PC-3 (cell line): ENCODE measurements around the gene THBS3.

ENCODE experiments used
- EZH2 ChIP-seq: fragments of 300-600 bp; sonication (generic); IDR thresholded peaks from one replicate; pipeline ENCODE4 v1.6.1; 2017; ENCODE audit warnings: antibody characterized with exemption, mild to moderate bottlenecking, low read length; ENCODE audit not compliant: unreplicated experiment
- TF ChIP-seq, protein P1 (sequence below): fragments of 300-600 bp; sonication (generic); conservative IDR thresholded peaks from 2 replicates; pipeline ENCODE4 v1.5.1; 2017; ENCODE audit warnings: antibody characterized with exemption, low read depth, mild to moderate bottlenecking, low read length

DNA sequence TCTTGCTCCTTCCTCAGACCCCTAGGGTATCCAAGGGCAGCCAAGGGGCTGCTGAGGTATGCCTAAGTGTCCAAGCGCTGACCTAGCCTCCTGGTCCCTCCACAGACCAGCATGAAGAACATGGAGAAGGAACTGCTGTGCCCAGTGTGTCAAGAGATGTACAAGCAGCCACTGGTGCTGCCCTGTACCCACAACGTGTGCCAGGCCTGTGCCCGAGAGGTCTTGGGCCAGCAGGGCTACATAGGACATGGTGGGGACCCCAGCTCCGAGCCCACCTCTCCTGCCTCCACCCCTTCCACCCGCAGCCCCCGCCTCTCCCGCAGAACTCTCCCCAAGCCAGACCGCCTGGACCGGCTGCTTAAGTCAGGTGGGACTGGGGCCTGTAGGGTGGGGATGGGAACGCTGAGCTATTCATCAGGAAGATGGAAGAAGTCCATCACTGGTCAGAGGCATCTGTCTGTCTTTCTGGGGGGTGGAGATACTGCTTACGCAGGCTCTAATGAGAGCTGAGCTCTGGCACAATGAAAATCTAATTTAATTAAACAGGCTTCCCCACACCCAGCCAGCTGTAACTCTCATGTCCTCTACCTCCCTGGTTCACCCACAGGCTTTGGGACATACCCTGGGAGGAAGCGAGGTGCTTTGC lies 32.3 kb downstream of the THBS3 start:
- TF ChIP-seq EZH2 = no peak
- TF ChIP-seq, protein P1, sequence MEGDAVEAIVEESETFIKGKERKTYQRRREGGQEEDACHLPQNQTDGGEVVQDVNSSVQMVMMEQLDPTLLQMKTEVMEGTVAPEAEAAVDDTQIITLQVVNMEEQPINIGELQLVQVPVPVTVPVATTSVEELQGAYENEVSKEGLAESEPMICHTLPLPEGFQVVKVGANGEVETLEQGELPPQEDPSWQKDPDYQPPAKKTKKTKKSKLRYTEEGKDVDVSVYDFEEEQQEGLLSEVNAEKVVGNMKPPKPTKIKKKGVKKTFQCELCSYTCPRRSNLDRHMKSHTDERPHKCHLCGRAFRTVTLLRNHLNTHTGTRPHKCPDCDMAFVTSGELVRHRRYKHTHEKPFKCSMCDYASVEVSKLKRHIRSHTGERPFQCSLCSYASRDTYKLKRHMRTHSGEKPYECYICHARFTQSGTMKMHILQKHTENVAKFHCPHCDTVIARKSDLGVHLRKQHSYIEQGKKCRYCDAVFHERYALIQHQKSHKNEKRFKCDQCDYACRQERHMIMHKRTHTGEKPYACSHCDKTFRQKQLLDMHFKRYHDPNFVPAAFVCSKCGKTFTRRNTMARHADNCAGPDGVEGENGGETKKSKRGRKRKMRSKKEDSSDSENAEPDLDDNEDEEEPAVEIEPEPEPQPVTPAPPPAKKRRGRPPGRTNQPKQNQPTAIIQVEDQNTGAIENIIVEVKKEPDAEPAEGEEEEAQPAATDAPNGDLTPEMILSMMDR = no peak
